GM23338 (cell line): ENCODE measurements around the gene CASP10. TPM values are rescaled to one million over a fixed set of nuclear protein-coding genes. Genes with fewer than 3 reads are reported as not detected.

Experiments
- ATAC-seq: fragments of 200-7000 bp; cut with Tn5 transposase; 3 replicates; pipeline ENCODE4 v1.9.1; 2020
- DNase-seq: peaks from one replicate; pipeline ENCODE4 v3.0.0-alpha.2; 2015; ENCODE audit warnings: low spot score
- H2AFZ ChIP-seq: fragments of 200-600 bp; sonication (generic); 2 replicates; pipeline ENCODE4 v1.8.0; 2016; ENCODE audit warnings: antibody characterized with exemption, mild to moderate bottlenecking, moderate library complexity
- H3F3A ChIP-seq: fragments of 200-600 bp; sonication (generic); replicated peaks from 2 replicates; pipeline ENCODE4 v1.8.0; 2017; ENCODE audit warnings: antibody characterized with exemption, mixed run types, low read depth
- H3K27ac ChIP-seq: fragments of 200-600 bp; sonication (generic); 2 replicates; pipeline ENCODE4 v1.6.1; 2016; ENCODE audit warnings: low read depth
- H3K27me3 ChIP-seq: fragments of 200-600 bp; sonication (generic); 2 replicates; pipeline ENCODE4 v1.8.0; 2016; ENCODE audit warnings: mild to moderate bottlenecking, mixed run types, moderate library complexity; ENCODE audit not compliant: insufficient read depth
- H3K36me3 ChIP-seq: fragments of 200-600 bp; sonication (generic); 2 replicates; pipeline ENCODE4 v1.8.0; 2016; ENCODE audit warnings: mild to moderate bottlenecking; ENCODE audit not compliant: insufficient read depth
- H3K4me1 ChIP-seq: fragments of 200-600 bp; sonication (generic); 2 replicates; pipeline ENCODE4 v1.8.0; 2016; ENCODE audit warnings: mild to moderate bottlenecking, moderate library complexity; ENCODE audit not compliant: insufficient read depth
- H3K4me2 ChIP-seq: fragments of 200-600 bp; sonication (generic); 2 replicates; pipeline ENCODE4 v1.7.1; 2017; ENCODE audit warnings: mixed run types
- H3K4me3 ChIP-seq: fragments of 200-600 bp; sonication (generic); 2 replicates; pipeline ENCODE4 v1.6.1; 2016; ENCODE audit warnings: mixed run types
- H3K79me2 ChIP-seq: fragments of 200-600 bp; sonication (generic); replicated peaks from 2 replicates; pipeline ENCODE4 v1.8.0; 2017; ENCODE audit warnings: mild to moderate bottlenecking; ENCODE audit not compliant: insufficient read depth
- H3K9me2 ChIP-seq: fragments of 200-600 bp; sonication (generic); 2 replicates; pipeline ENCODE4 v1.8.0; 2017; ENCODE audit not compliant: insufficient read depth
- H4K20me1 ChIP-seq: fragments of 200-600 bp; sonication (generic); replicated peaks from 2 replicates; pipeline ENCODE4 v1.8.0; 2017; ENCODE audit warnings: mild to moderate bottlenecking; ENCODE audit not compliant: insufficient read depth
- H3K27ac Mint-ChIP-seq: 2 replicates; pipeline ENCODE4 v1.8.0; 2020; ENCODE audit warnings: inconsistent platforms, mild to moderate bottlenecking, moderate library complexity, mixed read lengths
- H3K27me3 Mint-ChIP-seq: 3 replicates; pipeline ENCODE4 v1.8.0; 2022; ENCODE audit warnings: low read depth, mild to moderate bottlenecking, moderate library complexity, mixed read lengths, inconsistent platforms; ENCODE audit not compliant: insufficient read depth, poor library complexity
- H3K36me3 Mint-ChIP-seq: 3 replicates; pipeline ENCODE4 v1.8.0; 2021; ENCODE audit warnings: low read depth, mild to moderate bottlenecking, inconsistent platforms, moderate library complexity, mixed read lengths
- H3K4me1 Mint-ChIP-seq: 3 replicates; pipeline ENCODE4 v1.8.0; 2020; ENCODE audit warnings: mild to moderate bottlenecking, inconsistent platforms, mixed read lengths
- H3K4me3 Mint-ChIP-seq: 3 replicates; pipeline ENCODE4 v1.8.0; 2021; ENCODE audit warnings: moderate library complexity, mild to moderate bottlenecking, inconsistent platforms, mixed read lengths
- H3K9me3 Mint-ChIP-seq: 3 replicates; pipeline ENCODE4 v1.8.0; 2020; ENCODE audit warnings: moderate library complexity, mild to moderate bottlenecking, inconsistent platforms, mixed read lengths
- CREB1 ChIP-seq: fragments of 250-450 bp; sonication (Bioruptor Pico); IDR thresholded peaks from 2 replicates; pipeline ENCODE4 v1.5.0; 2020; ENCODE audit warnings: low read depth, mild to moderate bottlenecking, moderate library complexity
- CTCF ChIP-seq, 2 experiments: fragments of 200-600 bp in 1 of 2; sonication (generic) in 1 of 2; conservative IDR thresholded peaks; 2 replicates each; pipeline versions ENCODE4 v1.5.1 to v1.6.1; 2016 to 2017; ENCODE audit warnings: antibody characterized with exemption in 2 of 2, low read depth in 2 of 2, mild to moderate bottlenecking in 2 of 2, moderate library complexity in 1 of 2
- EZH2 ChIP-seq: fragments of 200-600 bp; sonication (generic); IDR thresholded peaks from one replicate; pipeline ENCODE4 v1.8.0; 2017; ENCODE audit warnings: antibody characterized with exemption, mild to moderate bottlenecking, low read depth; ENCODE audit not compliant: unreplicated experiment
- EZH2phosphoT487 ChIP-seq: fragments of 200-600 bp; sonication (generic); IDR thresholded peaks from one replicate; pipeline ENCODE4 v1.8.1; 2018; ENCODE audit warnings: antibody characterized with exemption; ENCODE audit not compliant: unreplicated experiment
- NANOG ChIP-seq: IDR thresholded peaks from 2 replicates; pipeline ENCODE4 v1.6.1; 2016; ENCODE audit warnings: antibody characterized with exemption, borderline replicate concordance
- POLR2AphosphoS5 ChIP-seq: IDR thresholded peaks from 2 replicates; pipeline ENCODE4 v1.6.1; 2016; ENCODE audit warnings: antibody characterized with exemption, low read depth
- REST ChIP-seq: IDR thresholded peaks from one replicate; pipeline ENCODE4 v1.6.1; 2018; ENCODE audit warnings: antibody characterized with exemption; ENCODE audit not compliant: unreplicated experiment
- STAT1 ChIP-seq: IDR thresholded peaks from one replicate; pipeline ENCODE4 v1.6.1; 2016; ENCODE audit warnings: antibody characterized with exemption; ENCODE audit not compliant: unreplicated experiment
- ZNF114 ChIP-seq: fragments of 250-450 bp; sonication (Bioruptor Pico); IDR thresholded peaks from 2 replicates; pipeline ENCODE4 v1.5.0; 2020; ENCODE audit warnings: mild to moderate bottlenecking, moderate library complexity
- ZNF331 ChIP-seq: fragments of 250-450 bp; sonication (Bioruptor Pico); IDR thresholded peaks from 2 replicates; pipeline ENCODE4 v1.5.0; 2020; ENCODE audit warnings: low read depth, mild to moderate bottlenecking, moderate library complexity
- ZNF462 ChIP-seq: fragments of 250-450 bp; sonication (Bioruptor Pico); IDR thresholded peaks from 2 replicates; pipeline ENCODE4 v1.5.0; 2020; ENCODE audit warnings: mild to moderate bottlenecking, moderate library complexity
- polyA plus RNA-seq: library from polyadenylated mRNA; unstranded; fragments of >200 nt; fragmentation: Nextera tagmentation; extraction: Ambion mirVana; gene quantifications from 2 replicates; pipeline ENCODE4 v1.2.1, GENCODE V29; 2016
- total RNA-seq: library from RNA; depleted of rRNA; stranded (reverse); fragments of >200 nt; shearing (Covaris generic); gene quantifications from 2 replicates; pipeline ENCODE4 v1.2.3, GENCODE V29; 2014

CASP10 gene
- total and polyA plus RNA-seq, 2 experiments from 2014 or later = 1.9 to 3.5 TPM

GRCh38 chr2:201180010-201180409, 2.9 kb upstream of the CASP10 start (continued):
- no peak for TF ChIP-seq ZNF462 (CRISPR knock-in tag)
- TF ChIP-seq CTCF (conservative IDR thresholded peaks at IDR 0.05; ENCODE audit: low read depth in 2 of 2) = no peak

GRCh38 chr2:201183365-201183727, 405 bp downstream of the CASP10 start:
- Histone ChIP-seq H3K27ac (peak overlapping the region; percentile 12; the same call in 1 of the 2 replicates), H3K9me2 (no peaks in the 10 kb centered on the region), H3K36me3 (no peaks in the 10 kb centered on the region), H3K79me2 (no peaks in the 10 kb centered on the region), H2AFZ (peak overlapping the region; percentile 57), H3K27me3 (no peaks in the 10 kb centered on the region), H3K4me1 (no peaks in the 10 kb centered on the region), H3F3A (no peaks in the 10 kb centered on the region), H3K4me3 (peak overlapping the region; percentile 32), H3K4me2 (peak overlapping the region; percentile 47), H4K20me1 (no peaks in the 10 kb centered on the region)
- Mint-ChIP-seq H3K36me3 (peaks cover 16% of the 10 kb centered on the region), H3K4me3 (peak overlapping the region; percentile 64), H3K9me3 (peaks cover 21% of the 10 kb centered on the region), H3K4me1 (peaks cover 6% of the 10 kb centered on the region; the same call in 2 of the 3 replicates), H3K27ac (peak overlapping the region; percentile 88; the same call in 1 of the 2 replicates), H3K27me3 (peaks cover 4% of the 10 kb centered on the region)
- no peak for DNase-seq
- no peak for ATAC-seq
- TF ChIP-seq EZH2 = no peak
- no peak for TF ChIP-seq ZNF331 (CRISPR knock-in tag)
- TF ChIP-seq POLR2AphosphoS5 = no peak
- TF ChIP-seq EZH2phosphoT487 = no peak
- TF ChIP-seq CREB1 (CRISPR knock-in tag) = no peak
- no peak for TF ChIP-seq STAT1
- TF ChIP-seq REST = no peak
- TF ChIP-seq ZNF114 (CRISPR knock-in tag) = no peak
- no peak for TF ChIP-seq NANOG
- TF ChIP-seq CTCF (conservative IDR thresholded peaks at IDR 0.05; ENCODE audit: low read depth in 2 of 2) = no peak
